NCI-H82 treated with DMSO at 0.1 percent for 48 hours (cell line): ENCODE results near the gene UBE2Q2.
A peak's percentile ranks its signal among the peaks of the same experiment; 100 is the strongest.
"Not testable (repeated sequence)": the region's sequence is repeated elsewhere in the genome, so short reads cannot be mapped to it uniquely, and the experiment has no call there.

Experiments used
- DNase-seq: peaks from one replicate; lab custom pipeline; 2025; ENCODE audit not compliant: unreplicated experiment; lab: John Stamatoyannopoulos, UW

The UBE2Q2 gene

GRCh38 chr15:75864213-75865059 is 21.2 kb downstream of the UBE2Q2 start:
- DNase-seq, result no peak

- not testable (repeated sequence) for DNase-seq
Observed at GRCh38 chr15:75866045-75866444, 22.8 kb downstream of the UBE2Q2 start.

GRCh38 chr15:75866916-75867315 is 23.7 kb downstream of the UBE2Q2 start:
- DNase-seq, result no peak

- DNase-seq, result no peak
Observed at GRCh38 chr15:75867449-75867848, 24.2 kb downstream of the UBE2Q2 start.

- DNase-seq, result no peak
Observed at GRCh38 chr15:75868019-75868418, 24.8 kb downstream of the UBE2Q2 start.

- peak; percentile 79 for DNase-seq
Observed at GRCh38 chr15:75869446-75869845, 26.2 kb downstream of the UBE2Q2 start.

- DNase-seq, result not testable (repeated sequence)
Observed at GRCh38 chr15:75871589-75871988, 28.3 kb downstream of the UBE2Q2 start.

GRCh38 chr15:75872403-75872990 is 29.2 kb downstream of the UBE2Q2 start:
- DNase-seq, result no peak

- DNase-seq, result no peak
Observed at GRCh38 chr15:75884041-75884440, 40.8 kb downstream of the UBE2Q2 start.

- DNase-seq, result no peak
Observed at GRCh38 chr15:75887178-75887577, 43.9 kb downstream of the UBE2Q2 start.

- no peak for DNase-seq
Observed at GRCh38 chr15:75891895-75892294, 48.6 kb downstream of the UBE2Q2 start.

- no peak for DNase-seq
Observed at GRCh38 chr15:75895731-75896130, 52.5 kb downstream of the UBE2Q2 start.

- DNase-seq, result no peak
Observed at GRCh38 chr15:75900577-75900976, 57.3 kb downstream of the UBE2Q2 start.

- peak; percentile 98 for DNase-seq
Observed at GRCh38 chr15:75902129-75902557, 58.9 kb downstream of the UBE2Q2 start.

GRCh38 chr15:75903331-75904239 is 60.3 kb downstream of the UBE2Q2 start, which contains the start of gene FBXO22:
Gene FBXO22 (plus strand): TSS chr15:75903878. CDS start chr15:75903964, 86 bp downstream.
- DNase-seq, result peak; percentile 74

- no peak for DNase-seq
Observed at GRCh38 chr15:75905231-75905630, 62.0 kb downstream of the UBE2Q2 start.

- DNase-seq, result not testable (repeated sequence)
Observed at GRCh38 chr15:75910355-75910754, 67.1 kb downstream of the UBE2Q2 start.

GRCh38 chr15:75916978-75917377 is 73.7 kb downstream of the UBE2Q2 start:
- DNase-seq, result no peak

GRCh38 chr15:75918135-75918534 is 74.9 kb downstream of the UBE2Q2 start:
- no peak for DNase-seq

GRCh38 chr15:75920079-75920478 is 76.8 kb downstream of the UBE2Q2 start:
- no peak for DNase-seq
